Stimulated activated CD8-positive, alpha-beta memory T cell treated with anti-CD3 and anti-CD28 coated beads, Interleukin-12 subunit alpha, Interleukin-12 subunit beta, amount 100 ng/mL, for 4 hours (primary cell): ENCODE results near the gene GALNT9.
A peak's percentile ranks its signal among the peaks of the same experiment; 100 is the strongest.
"Not testable (repeated sequence)": the region's sequence is repeated elsewhere in the genome, so short reads cannot be mapped to it uniquely, and the experiment has no call there.

Source experiments
- DNase-seq: peaks from one replicate; pipeline ENCODE4 v3.0.0-alpha.2; 2020; ENCODE audit warnings: low read depth

GALNT9 gene

DNA sequence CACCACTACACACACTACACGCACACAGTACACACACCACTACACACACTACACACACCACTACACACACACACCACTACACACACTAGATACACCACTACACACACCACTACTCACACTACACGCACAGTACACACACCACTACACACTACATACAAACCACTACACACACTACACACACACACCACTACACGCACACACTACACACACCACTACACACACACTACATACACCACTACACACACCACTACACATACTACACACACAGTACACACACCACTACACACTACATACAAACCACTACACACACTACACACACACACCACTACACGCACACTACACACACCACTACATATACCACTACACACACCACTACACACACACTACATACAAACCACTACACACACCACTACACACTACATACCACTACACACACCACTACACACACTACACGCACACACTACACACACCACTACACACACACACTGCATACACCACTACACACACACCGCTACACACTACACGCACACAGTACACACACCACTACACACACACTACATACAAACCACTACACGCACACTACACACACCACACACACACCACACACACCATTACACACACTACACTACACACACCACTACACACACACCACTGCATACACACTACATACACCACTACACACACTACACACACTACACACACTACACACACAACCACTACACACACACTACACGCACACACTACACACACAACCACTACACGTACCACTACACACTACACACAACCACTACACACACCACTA, 173.4 kb downstream of the GALNT9 start:
- no peak for DNase-seq

GRCh38 chr12:132154941-132155770, 174.2 kb downstream of the GALNT9 start:
- DNase-seq: no peak

- no peak for DNase-seq
These were observed 175.0 kb downstream of the GALNT9 start for GRCh38 chr12:132154341-132154761.

- DNase-seq: peak; percentile 43
These were observed 175.7 kb downstream of the GALNT9 start for GRCh38 chr12:132153501-132154340.

DNA sequence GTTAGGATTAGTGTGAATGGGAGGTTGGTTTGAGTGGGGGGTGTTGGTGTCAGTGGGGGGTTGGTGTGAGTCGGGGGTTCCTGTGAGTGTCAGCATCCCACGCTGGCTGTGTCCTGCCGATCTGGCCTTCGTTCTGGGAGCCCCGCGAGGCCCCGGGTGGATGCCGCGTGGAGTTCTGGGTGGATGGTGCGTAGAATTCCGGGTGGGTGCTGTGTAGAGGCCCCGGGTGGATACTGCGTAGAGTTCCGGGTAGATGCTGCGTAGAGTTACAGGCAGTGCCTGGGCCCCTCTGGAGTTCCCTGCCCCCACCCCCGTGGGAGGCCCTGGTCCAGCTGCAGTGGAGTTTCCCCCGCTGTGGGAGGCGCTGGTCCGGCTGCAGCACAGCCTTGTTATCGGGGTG, 176.4 kb downstream of the GALNT9 start:
- DNase-seq: no peak

- DNase-seq: no peak
These were observed 177.0 kb downstream of the GALNT9 start for GRCh38 chr12:132152411-132152821.

DNA sequence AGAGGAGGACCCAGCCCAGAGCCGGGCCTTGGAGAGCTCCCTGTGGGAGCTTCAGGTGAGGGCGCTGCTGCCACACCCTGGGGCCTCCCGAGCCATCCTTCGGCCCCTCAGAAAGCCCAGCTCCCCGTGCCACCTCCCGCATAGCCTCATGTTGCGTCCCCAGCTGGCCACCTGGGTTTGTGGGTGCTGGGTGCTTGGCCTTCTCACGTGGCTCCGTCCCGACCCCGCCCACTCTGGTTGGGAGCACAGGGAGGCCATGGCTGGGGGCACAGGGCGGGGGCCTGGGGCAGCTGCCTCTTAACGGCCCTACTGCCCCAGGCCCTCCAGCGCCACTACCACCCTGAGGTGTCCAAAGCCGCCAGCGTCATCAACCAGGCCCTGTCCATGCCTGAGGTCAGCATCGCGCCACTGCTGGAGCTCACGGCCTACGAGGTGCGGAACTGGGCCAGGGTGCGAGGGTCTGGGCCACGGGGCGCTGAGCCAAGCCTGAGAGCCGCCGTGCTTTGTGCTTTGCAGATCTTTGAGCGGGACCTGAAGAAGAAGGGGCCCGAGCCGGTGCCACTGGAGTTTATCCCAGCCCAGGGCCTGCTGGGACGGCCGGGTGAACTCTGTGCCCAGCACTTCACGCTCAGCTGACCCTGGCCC, 177.5 kb downstream of the GALNT9 start:
- DNase-seq: no peak

GRCh38 chr12:132151145-132151765, 178.1 kb downstream of the GALNT9 start:
- DNase-seq: no peak

GRCh38 chr12:132150780-132151144, 178.6 kb downstream of the GALNT9 start:
- DNase-seq: no peak

DNA sequence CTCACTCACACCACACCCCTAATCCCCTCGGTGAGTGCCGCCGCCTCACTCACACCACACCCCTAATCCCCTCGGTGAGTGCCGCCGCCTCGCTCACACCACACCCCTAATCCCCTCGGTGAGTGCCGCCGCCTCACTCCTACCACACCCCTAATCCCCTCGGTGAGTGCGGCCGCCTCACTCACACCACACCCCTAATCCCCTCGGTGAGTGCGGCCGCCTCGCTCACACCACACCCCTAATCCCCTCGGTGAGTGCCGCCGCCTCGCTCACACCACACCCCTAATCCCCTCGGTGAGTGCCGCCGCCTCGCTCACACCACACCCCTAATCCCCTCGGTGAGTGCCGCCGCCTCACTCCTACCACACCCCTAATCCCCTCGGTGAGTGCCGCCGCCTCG, 179.9 kb downstream of the GALNT9 start:
- not testable (repeated sequence) for DNase-seq

DNA sequence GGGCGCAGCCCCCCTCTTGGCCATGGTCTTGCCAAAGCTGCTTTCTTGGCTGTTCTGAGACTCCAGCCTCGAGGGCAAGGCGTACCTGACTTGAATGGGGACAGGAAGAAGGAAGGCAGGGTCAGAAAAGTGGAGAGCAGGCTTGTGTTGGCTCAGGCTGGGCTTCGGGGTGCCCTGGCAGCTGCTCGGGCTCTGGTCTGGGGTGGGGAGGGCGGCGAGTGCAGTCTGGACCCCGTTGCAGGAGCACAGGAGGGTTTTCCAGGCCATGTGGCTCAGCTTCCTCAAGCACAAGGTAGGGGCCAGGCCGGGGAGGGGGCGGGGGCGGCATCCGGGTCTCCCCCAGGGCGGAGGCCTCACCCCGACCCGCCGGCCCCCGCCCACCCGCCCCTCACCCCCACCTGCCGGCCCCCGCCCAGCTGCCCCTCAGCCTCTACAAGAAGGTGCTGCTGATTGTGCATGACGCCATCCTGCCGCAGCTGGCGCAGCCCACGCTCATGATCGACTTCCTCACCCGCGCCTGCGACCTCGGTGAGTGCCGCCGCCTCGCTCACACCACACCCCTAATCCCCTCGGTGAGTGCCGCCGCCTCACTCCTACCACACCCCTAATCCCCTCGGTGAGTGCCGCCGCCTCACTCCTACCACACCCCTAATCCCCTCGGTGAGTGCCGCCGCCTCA, 180.9 kb downstream of the GALNT9 start:
- DNase-seq: no peak

- DNase-seq: no peak
These were observed 181.7 kb downstream of the GALNT9 start for GRCh38 chr12:132147423-132148367.

GRCh38 chr12:132146772-132147422, 182.5 kb downstream of the GALNT9 start:
- no peak for DNase-seq
